HEK293T (cell line): ENCODE data around the gene TPTE2.

Experiments
- ARNT ChIP-seq: fragments of 450-650 bp; IDR thresholded peaks from 2 replicates; pipeline ENCODE4 v1.6.1; 2017; ENCODE audit warnings: mild to moderate bottlenecking
- BHLHE40 ChIP-seq: fragments of 450-650 bp; IDR thresholded peaks from 2 replicates; pipeline ENCODE4 v1.6.1; 2016; ENCODE audit warnings: mild to moderate bottlenecking, moderate library complexity, borderline replicate concordance
- CTBP1 ChIP-seq: fragments of 450-650 bp; IDR thresholded peaks from 2 replicates; pipeline ENCODE4 v1.6.1; 2016; ENCODE audit warnings: borderline replicate concordance
- FOXK2 ChIP-seq: fragments of 450-650 bp; IDR thresholded peaks from 2 replicates; pipeline ENCODE4 v1.6.1; 2016; ENCODE audit warnings: mild to moderate bottlenecking
- SUZ12 ChIP-seq: fragments of 450-650 bp; IDR thresholded peaks from 2 replicates; pipeline ENCODE4 v1.6.1; 2016; ENCODE audit warnings: mild to moderate bottlenecking
- ZNF384 ChIP-seq: fragments of 450-650 bp; IDR thresholded peaks from 2 replicates; pipeline ENCODE4 v1.6.1; 2016

DNA sequence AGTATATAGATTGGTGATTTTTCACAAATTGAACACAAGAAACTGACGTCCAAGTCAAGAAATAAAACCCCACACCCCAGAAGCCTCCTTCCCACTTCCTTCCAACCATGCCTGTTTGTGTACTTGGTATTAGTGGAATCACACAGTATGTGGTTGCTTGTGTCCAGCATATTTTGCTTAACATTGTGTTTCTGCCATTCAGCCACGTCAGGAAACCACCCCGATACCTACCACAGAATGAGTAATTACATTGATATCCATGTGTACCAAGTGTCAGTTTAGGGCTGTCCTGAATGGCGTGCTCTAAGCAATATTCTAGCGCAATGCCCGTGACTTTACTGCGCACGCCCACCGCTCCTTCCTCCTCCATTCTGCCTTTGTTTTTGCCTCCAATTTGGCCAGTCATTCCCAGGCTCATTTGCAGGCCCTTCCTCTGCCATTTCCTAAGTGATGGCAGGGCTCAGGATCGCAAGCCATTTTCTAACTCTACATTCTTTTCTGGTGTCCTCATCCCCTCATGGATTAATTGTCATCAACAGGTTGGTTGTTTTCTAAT is 46.3 kb upstream of the TPTE2 start:
- TF ChIP-seq BHLHE40 (no peak), CTBP1 (no peak), SUZ12 (no peak), ZNF384 (no peak), ARNT (no peak), FOXK2 (no peak)
